Psoas muscle (tissue), 8 donors: Measurements from ENCODE around the gene AP2A1. TPM values are rescaled to one million over a fixed set of nuclear protein-coding genes. Genes with fewer than 3 reads are reported as not detected.
A peak's percentile ranks its signal among the peaks of the same experiment; 100 is the strongest.

Experiments used
- ATAC-seq, 4 donors: fragments of 200-7000 bp; cut with Tn5 transposase; one replicate each; pipeline ENCODE4 v1.9.1; 2020; ENCODE audit warnings: moderate library complexity in 3 of 4, mild to moderate bottlenecking in 2 of 4
- DNase-seq, 2 donors: peaks; one replicate each; pipeline ENCODE4 v3.0.0-alpha.2; 2020
- H3K27ac ChIP-seq: fragments of 200-600 bp; one replicate; pipeline ENCODE4 v1.8.0; 2022
- H3K27me3 ChIP-seq, 3 donors: fragments of 200-600 bp in 1 of 3; one replicate each; pipeline versions ENCODE4 v1.6.1 to v1.8.0; 2013 to 2022; ENCODE audit warnings: low read length in 2 of 3, mild to moderate bottlenecking in 2 of 3, moderate library complexity in 1 of 3; ENCODE audit not compliant: insufficient read depth in 3 of 3
- H3K36me3 ChIP-seq, 2 donors: fragments of 200-600 bp in 1 of 2; one replicate each; pipeline versions ENCODE4 v1.6.1 to v1.8.0; 2013 to 2022; ENCODE audit warnings: low read depth in 1 of 2, mild to moderate bottlenecking in 1 of 2, moderate library complexity in 1 of 2; ENCODE audit not compliant: insufficient read depth in 1 of 2
- H3K4me1 ChIP-seq: fragments of 200-600 bp; one replicate; pipeline ENCODE4 v1.8.0; 2022
- H3K4me3 ChIP-seq: fragments of 200-600 bp; one replicate; pipeline ENCODE4 v1.8.0; 2022; ENCODE audit warnings: mild to moderate bottlenecking
- H3K9me3 ChIP-seq: fragments of 200-600 bp; one replicate; pipeline ENCODE4 v1.8.0; 2022
- CTCF ChIP-seq: fragments of 200-600 bp; IDR thresholded peaks from one replicate; pipeline ENCODE4 v1.8.0; 2022; ENCODE audit warnings: antibody characterized with exemption
- WGBS, 3 donors: extraction: QIAGEN DNeasy Blood & Tissue Kit; methylation state at CpG; one replicate each; pipeline versions ENCODE4 v1.1.6 to v1.1.7; 2013; 5-methylcytosine and 5-hydroxymethylcytosine counted together
- intact Hi-C, 2 donors: fragments of 100-400 bp; cut with DNase I; formaldehyde crosslinking; loops; one replicate each; pipeline versions ENCODE4 v1.11.0 to v1.14.2; 2022
- polyA plus RNA-seq, 3 donors: library from polyadenylated mRNA; stranded (reverse); fragments of 200-250 nt; gene quantifications; one replicate each; pipeline ENCODE4 v1.2.3, GENCODE V29; 2013
- total RNA-seq, 4 donors: library from RNA; stranded (reverse); fragmentation: NEBNext Ultra II Directional in 2 of 4; extraction: Animal tissue kit (Norgen Biotek cat#: 25700) in 2 of 4; gene quantifications; one replicate each; pipeline versions ENCODE4 v1.2.1 to v1.2.4, GENCODE V29; 2021 to 2023
- donor health status: healthy with polysubstance abuse.
- donor health status: DM: no; HTN: no; CAD: no; lungs with moderate emphysema.
- donor health status: Bipolar disorder and iron deficiency.
- donor health status: healthy.
- donor health status: DM: yes; HTN: yes; CAD: no.
- donor health status: DM: no; HTN: no; CAD: no.
- donor health status: DM: no; HTN: no; CAD: no.
- donor health status: DM: yes; HTN: yes; CAD: no.

The AP2A1 gene
- total and polyA plus RNA-seq, 7 donors = 58.2 to 102 (median 81.0) TPM

- no peak for TF ChIP-seq CTCF
- Histone ChIP-seq H3K9me3 (no peaks in the 10 kb centered on the region), H3K27ac (peak overlapping the region; percentile 9), H3K4me3 (no peak overlapping the region), H3K4me1 (peaks cover 11% of the 10 kb centered on the region), H3K36me3 (peaks cover 0 to 47% of the 10 kb centered on the region in 2 donors), H3K27me3 (no peaks in the 10 kb centered on the region)
- no peak for ATAC-seq
- no peak for DNase-seq
- 84 to 92% (median 87%) methylated on average over 18 of the region's 18 CpGs for WGBS, 3 donors
- intact Hi-C loops = loop anchor here in 1 of 2 donors (5.0 to 10.0 kb wide), 3 partner anchors 40 to 122 kb away; partner anchors contain the start of genes ADM5 and AP2A1
These were observed 40.5 kb downstream of the AP2A1 start for GRCh38 chr19:49807058-49807903.

- WGBS, 3 donors = 82 to 84% (median 83%) methylated on average over 17 to 20 of the region's 20 CpGs
- Histone ChIP-seq H3K27ac (peak overlapping the region; percentile 88), H3K9me3 (no peaks in the 10 kb centered on the region), H3K36me3 (peaks cover 0 to 44% of the 10 kb centered on the region in 2 donors), H3K27me3 (no peaks in the 10 kb centered on the region), H3K4me1 (peaks cover 11% of the 10 kb centered on the region), H3K4me3 (peak overlapping the region; percentile 90)
- ATAC-seq = no peak
- no peak for TF ChIP-seq CTCF
- intact Hi-C loops = loop anchor here in 1 of 2 donors (5.0 to 10.0 kb wide), 3 partner anchors 41 to 123 kb away; partner anchors contain the start of genes ADM5 and AP2A1
- no peak for DNase-seq
These were observed 41.3 kb downstream of the AP2A1 start for GRCh38 chr19:49807904-49808675.

GRCh38 chr19:49808711-49809159 lies 41.9 kb downstream of the AP2A1 start:
- peaks cover 0 to 37% of the 10 kb centered on the region in 2 donors for H3K36me3 ChIP-seq
- TF ChIP-seq CTCF = no peak
- WGBS, 3 donors = 0 to 4% (median 2%) methylated on average over 26 to 31 of the region's 31 CpGs
- no peaks in the 10 kb centered on the region for H3K27me3 ChIP-seq
- peaks cover 11% of the 10 kb centered on the region for H3K4me1 ChIP-seq
- H3K4me3 ChIP-seq = peak overlapping the region; percentile 90
- no peaks in the 10 kb centered on the region for H3K9me3 ChIP-seq
- H3K27ac ChIP-seq = peak overlapping the region; percentile 88
- intact Hi-C loops = loop anchor here in 1 of 2 donors (5.0 to 10.0 kb wide), 3 partner anchors 41 to 124 kb away; partner anchors contain the start of genes ADM5 and AP2A1
- ATAC-seq (peak; percentile 73 to 81 (median 77)), DNase-seq (peak; percentile 95 to 96)

- H3K27ac ChIP-seq = peak overlapping the region; percentile 88
- peaks cover 11% of the 10 kb centered on the region for H3K4me1 ChIP-seq
- TF ChIP-seq CTCF = peak; percentile 27
- intact Hi-C loops = loop anchor here in 1 of 2 donors (5.0 to 10.0 kb wide), 3 partner anchors 42 to 125 kb away; partner anchors contain the start of genes ADM5 and AP2A1
- H3K27me3 ChIP-seq = no peaks in the 10 kb centered on the region
- H3K36me3 ChIP-seq = peaks cover 0 to 33% of the 10 kb centered on the region in 2 donors
- H3K4me3 ChIP-seq = peak overlapping the region; percentile 90
- no peaks in the 10 kb centered on the region for H3K9me3 ChIP-seq
- WGBS, 3 donors = 3 to 6% (median 4%) methylated on average over 34 to 50 of the region's 50 CpGs
- ATAC-seq (peak; percentile 54 to 68 (median 64)), DNase-seq (peak; percentile 72 to 85)
These were observed 42.5 kb downstream of the AP2A1 start for GRCh38 chr19:49809160-49809940.
